RWPE2 (cell line): ENCODE data around the gene SHQ1.
A peak's percentile ranks its signal among the peaks of the same experiment; 100 is the strongest.

Experiments used
- ATAC-seq: fragments of 200-7000 bp; cut with Tn5 transposase; 3 replicates; pipeline ENCODE4 v1.9.1; 2021; ENCODE audit warnings: low read depth
- DNase-seq: peaks from one replicate; pipeline ENCODE4 v3.0.0-alpha.2; 2020; ENCODE audit warnings: low spot score
- H3K27ac ChIP-seq: fragments of 450-650 bp; 2 replicates; pipeline ENCODE4 v1.5.1; 2017; ENCODE audit warnings: mild to moderate bottlenecking; ENCODE audit not compliant: poor library complexity, severe bottlenecking
- H3K27me3 ChIP-seq: fragments of 250-450 bp; sonication (Bioruptor Pico); 2 replicates; pipeline ENCODE4 v1.5.1; 2021; ENCODE audit warnings: mild to moderate bottlenecking, moderate library complexity; ENCODE audit not compliant: insufficient read depth, poor library complexity, severe bottlenecking
- H3K36me3 ChIP-seq: fragments of 250-450 bp; sonication (Bioruptor Pico); 2 replicates; pipeline ENCODE4 v1.5.1; 2020; ENCODE audit warnings: low read depth, mild to moderate bottlenecking, moderate library complexity
- H3K4me1 ChIP-seq: fragments of 250-450 bp; sonication (Bioruptor Pico); 2 replicates; pipeline ENCODE4 v1.5.1; 2021; ENCODE audit warnings: mild to moderate bottlenecking, moderate library complexity; ENCODE audit not compliant: insufficient read depth, poor library complexity, severe bottlenecking
- H3K4me3 ChIP-seq: fragments of 250-450 bp; sonication (Bioruptor Pico); 2 replicates; pipeline ENCODE4 v1.5.1; 2021; ENCODE audit warnings: mild to moderate bottlenecking, moderate library complexity; ENCODE audit not compliant: severe bottlenecking
- H3K9me3 ChIP-seq: fragments of 250-450 bp; sonication (Bioruptor Pico); 2 replicates; pipeline ENCODE4 v1.5.1; 2021; ENCODE audit warnings: mild to moderate bottlenecking, moderate library complexity; ENCODE audit not compliant: severe bottlenecking
- TF ChIP-seq, protein P1 (sequence below): fragments of 450-650 bp; IDR thresholded peaks from one replicate; pipeline ENCODE4 v1.5.1; 2017; ENCODE audit warnings: mild to moderate bottlenecking, moderate library complexity; ENCODE audit not compliant: poor library complexity, severe bottlenecking

Gene SHQ1

DNA sequence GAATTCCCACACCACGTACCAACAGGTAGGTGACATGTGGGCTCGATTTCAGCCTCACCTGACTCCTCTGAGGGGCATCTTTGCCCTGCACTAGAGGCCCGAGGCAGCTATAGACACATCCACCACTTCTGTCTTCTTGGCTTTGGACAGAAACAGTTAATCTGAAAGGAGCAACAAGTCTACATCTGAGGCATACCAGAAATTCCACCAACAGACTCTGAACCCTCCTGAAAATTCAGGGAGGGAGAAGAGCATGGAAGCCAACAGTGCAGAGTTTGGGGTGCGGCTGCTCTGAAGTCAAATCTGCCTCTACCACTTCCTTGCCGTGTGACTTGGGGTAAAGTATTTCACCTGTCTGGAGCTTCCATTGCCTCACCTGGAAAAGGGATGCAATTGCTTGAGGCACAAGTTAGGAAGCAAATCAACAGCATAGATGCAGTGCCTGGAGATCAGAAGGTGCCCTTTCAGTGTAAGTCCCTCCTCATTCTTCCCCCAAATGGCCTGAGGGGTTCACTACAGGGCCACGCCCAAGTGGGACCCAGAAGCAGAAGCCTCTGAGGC is 119.8 kb downstream of the SHQ1 start:
- Histone ChIP-seq H3K27ac (no peak overlapping the region), H3K27me3 (no peaks in the 10 kb centered on the region), H3K36me3 (no peaks in the 10 kb centered on the region), H3K4me3 (no peak overlapping the region), H3K4me1 (peaks cover 20% of the 10 kb centered on the region), H3K9me3 (no peaks in the 10 kb centered on the region)
- no peak for ATAC-seq
- TF ChIP-seq, protein P1, sequence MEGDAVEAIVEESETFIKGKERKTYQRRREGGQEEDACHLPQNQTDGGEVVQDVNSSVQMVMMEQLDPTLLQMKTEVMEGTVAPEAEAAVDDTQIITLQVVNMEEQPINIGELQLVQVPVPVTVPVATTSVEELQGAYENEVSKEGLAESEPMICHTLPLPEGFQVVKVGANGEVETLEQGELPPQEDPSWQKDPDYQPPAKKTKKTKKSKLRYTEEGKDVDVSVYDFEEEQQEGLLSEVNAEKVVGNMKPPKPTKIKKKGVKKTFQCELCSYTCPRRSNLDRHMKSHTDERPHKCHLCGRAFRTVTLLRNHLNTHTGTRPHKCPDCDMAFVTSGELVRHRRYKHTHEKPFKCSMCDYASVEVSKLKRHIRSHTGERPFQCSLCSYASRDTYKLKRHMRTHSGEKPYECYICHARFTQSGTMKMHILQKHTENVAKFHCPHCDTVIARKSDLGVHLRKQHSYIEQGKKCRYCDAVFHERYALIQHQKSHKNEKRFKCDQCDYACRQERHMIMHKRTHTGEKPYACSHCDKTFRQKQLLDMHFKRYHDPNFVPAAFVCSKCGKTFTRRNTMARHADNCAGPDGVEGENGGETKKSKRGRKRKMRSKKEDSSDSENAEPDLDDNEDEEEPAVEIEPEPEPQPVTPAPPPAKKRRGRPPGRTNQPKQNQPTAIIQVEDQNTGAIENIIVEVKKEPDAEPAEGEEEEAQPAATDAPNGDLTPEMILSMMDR = no peak
- DNase-seq = no peak

DNA sequence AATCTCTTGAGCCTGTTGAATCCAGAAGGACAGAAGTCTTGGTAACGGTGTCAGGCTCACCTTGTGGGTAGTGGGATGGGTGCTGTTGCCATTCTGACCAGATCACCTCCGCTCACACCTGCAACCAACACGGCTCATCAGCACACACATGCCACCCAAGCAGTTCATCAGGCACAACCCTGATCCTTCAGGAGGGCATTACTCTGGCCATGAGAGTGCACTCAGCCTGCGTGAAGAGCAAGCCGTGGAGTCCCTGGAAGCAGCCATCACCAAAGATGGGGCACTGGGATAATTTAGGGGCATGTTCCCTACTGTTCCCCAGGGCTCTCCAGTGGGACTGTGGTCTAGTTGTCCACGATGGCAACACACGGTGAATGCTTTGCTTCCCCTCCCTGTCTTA is 120.5 kb downstream of the SHQ1 start:
- ATAC-seq (no peak), DNase-seq (no peak)
- no peaks in the 10 kb centered on the region for H3K27me3 ChIP-seq
- no peaks in the 10 kb centered on the region for H3K36me3 ChIP-seq
- TF ChIP-seq, protein P1 = no peak
- no peak overlapping the region for H3K4me3 ChIP-seq
- peaks cover 27% of the 10 kb centered on the region for H3K4me1 ChIP-seq
- H3K9me3 ChIP-seq = no peaks in the 10 kb centered on the region
- H3K27ac ChIP-seq = no peak overlapping the region

DNA sequence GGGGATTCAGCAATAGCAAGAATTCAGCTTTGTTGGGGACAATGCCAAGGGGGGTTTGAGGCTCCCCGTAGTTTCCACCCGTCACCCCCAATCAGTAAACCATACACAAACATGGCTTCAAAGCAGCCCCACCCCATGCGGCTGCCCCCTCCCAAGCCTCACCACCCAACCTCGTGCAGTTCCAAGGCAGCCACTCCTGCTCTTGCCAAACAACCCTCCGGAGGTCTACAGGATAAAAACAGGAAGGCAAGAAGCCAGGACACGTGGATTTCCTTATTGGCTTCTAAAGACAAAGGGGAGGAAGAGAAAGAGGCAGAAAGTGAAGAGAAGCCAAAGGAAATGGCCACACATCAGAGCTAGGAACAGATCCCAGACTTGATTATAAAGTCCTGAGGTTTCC is 121.1 kb downstream of the SHQ1 start:
- H3K27ac ChIP-seq = no peak overlapping the region
- ATAC-seq (no peak), DNase-seq (no peak)
- peaks cover 30% of the 10 kb centered on the region for H3K4me1 ChIP-seq
- TF ChIP-seq, protein P1 = no peak
- no peaks in the 10 kb centered on the region for H3K27me3 ChIP-seq
- no peaks in the 10 kb centered on the region for H3K36me3 ChIP-seq
- H3K4me3 ChIP-seq = no peak overlapping the region
- no peaks in the 10 kb centered on the region for H3K9me3 ChIP-seq

DNA sequence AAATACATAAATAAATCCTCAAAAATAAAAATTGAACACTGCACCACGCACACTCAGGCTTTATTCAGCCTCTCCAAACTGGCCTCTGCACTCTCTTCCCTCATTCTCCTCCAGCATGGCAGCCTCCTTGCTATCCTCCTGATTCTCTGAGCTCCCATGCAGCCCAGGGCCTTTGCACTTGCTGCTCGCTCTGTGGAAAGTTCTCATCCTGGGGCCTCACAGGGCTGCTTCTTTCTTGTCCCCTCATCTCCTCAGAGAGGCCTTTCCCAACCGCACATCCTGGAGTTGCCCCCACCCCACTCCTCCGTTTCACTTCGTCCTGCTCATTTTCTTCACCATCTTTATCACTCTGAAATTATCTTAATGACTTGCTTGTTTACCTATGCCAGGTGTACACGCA is 123.0 kb downstream of the SHQ1 start:
- TF ChIP-seq, protein P1 = no peak
- ATAC-seq = no peak
- peaks cover 30% of the 10 kb centered on the region for H3K4me1 ChIP-seq
- no peaks in the 10 kb centered on the region for H3K9me3 ChIP-seq
- no peak overlapping the region for H3K4me3 ChIP-seq
- no peaks in the 10 kb centered on the region for H3K36me3 ChIP-seq
- H3K27me3 ChIP-seq = no peaks in the 10 kb centered on the region
- no peak for DNase-seq
- H3K27ac ChIP-seq = no peak overlapping the region

DNA sequence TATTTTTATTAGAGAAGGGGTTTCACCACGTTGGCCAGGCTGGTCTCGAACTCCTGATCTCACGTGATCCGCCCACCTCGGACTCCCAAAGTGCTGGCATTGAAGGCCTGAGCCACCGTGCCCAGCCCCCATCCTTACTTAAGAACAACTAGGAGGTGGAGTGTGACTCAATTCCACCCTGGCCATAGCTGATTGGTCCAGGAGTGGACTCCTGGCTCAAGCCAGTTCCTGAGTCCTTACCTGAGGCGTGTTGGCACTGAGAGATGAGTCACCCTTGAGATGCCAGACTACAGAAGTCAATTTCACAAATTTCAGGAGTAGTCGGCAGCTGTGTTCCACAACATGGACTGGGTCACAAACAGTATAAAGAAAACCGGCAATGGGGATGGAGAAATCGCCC is 124.2 kb downstream of the SHQ1 start:
- no peaks in the 10 kb centered on the region for H3K27me3 ChIP-seq
- ATAC-seq = peak; percentile 96
- peak overlapping the region; percentile 79 for H3K27ac ChIP-seq
- no peaks in the 10 kb centered on the region for H3K9me3 ChIP-seq
- DNase-seq = peak; percentile 95
- no peaks in the 10 kb centered on the region for H3K36me3 ChIP-seq
- TF ChIP-seq, protein P1 = no peak
- peaks cover 26% of the 10 kb centered on the region for H3K4me1 ChIP-seq
- H3K4me3 ChIP-seq = no peak overlapping the region
